ENCODE measurements around the gene AGER. TPM values are rescaled to one million over a fixed set of nuclear protein-coding genes. Genes with fewer than 3 reads are reported as not detected.

AGER gene
- total RNA-seq, 2 experiments from 2014 or later = 15.5 to 16.4 TPM

DNA sequence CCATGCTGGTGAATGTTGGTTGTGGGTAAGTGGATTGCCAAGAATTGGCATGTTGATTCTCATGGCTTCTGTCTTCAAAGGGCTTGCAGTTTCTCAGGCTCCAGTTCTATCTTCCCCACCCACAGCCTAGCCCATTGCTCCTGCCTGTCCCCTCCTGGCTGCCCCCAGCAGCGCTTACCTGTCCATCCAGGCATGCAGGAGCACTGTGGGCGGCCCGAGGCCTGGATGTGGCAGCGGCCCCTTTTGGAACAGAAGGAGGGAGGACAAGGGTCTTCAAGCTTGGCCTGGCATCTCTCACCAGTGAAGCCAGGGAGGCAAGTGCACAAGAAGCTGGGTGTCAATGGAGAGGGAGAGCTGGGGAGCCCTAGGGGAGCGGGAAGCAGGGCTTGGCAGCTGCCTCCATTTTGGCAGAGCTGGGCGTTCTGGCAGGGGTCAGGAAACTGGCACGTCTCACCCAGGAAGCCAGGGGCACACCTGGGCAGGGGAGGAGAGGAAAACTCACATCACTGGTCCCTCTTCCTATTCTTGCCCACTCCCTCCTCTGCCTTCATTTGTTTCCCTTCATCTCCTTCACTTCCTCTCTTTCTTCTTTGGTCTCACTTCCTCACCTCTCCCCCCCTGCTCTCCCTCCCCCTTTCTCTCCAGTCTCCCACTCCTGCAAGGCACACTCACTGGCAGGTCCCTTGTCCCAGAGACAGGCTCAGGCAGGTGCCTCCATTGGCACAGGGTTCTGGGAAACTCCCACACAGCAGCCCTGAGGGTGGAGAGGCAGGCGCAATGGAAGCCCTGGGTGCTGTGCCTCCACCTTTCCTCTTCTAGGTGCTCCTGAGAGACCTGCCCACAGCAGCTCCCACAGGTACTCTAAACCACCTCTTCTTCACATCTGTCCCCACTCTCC is 38.5 kb upstream of the AGER start:
- peak overlapping the region; percentile 30 for H3K27ac Mint-ChIP-seq
- intact Hi-C loops (cut with micrococcal nuclease) = no loop called here
- H3K4me3 Mint-ChIP-seq = no peak overlapping the region
- ATAC-seq (no peak), DNase-seq (no peak)
- peaks cover 9% of the 10 kb centered on the region for H3K4me1 Mint-ChIP-seq (ENCODE audit: low read depth)
- H3K27me3 Mint-ChIP-seq = no peaks in the 10 kb centered on the region
- no peaks in the 10 kb centered on the region for H3K36me3 Mint-ChIP-seq (ENCODE audit: low read depth)
- no peaks in the 10 kb centered on the region for H3K9me3 Mint-ChIP-seq
- TF ChIP-seq, protein P1, sequence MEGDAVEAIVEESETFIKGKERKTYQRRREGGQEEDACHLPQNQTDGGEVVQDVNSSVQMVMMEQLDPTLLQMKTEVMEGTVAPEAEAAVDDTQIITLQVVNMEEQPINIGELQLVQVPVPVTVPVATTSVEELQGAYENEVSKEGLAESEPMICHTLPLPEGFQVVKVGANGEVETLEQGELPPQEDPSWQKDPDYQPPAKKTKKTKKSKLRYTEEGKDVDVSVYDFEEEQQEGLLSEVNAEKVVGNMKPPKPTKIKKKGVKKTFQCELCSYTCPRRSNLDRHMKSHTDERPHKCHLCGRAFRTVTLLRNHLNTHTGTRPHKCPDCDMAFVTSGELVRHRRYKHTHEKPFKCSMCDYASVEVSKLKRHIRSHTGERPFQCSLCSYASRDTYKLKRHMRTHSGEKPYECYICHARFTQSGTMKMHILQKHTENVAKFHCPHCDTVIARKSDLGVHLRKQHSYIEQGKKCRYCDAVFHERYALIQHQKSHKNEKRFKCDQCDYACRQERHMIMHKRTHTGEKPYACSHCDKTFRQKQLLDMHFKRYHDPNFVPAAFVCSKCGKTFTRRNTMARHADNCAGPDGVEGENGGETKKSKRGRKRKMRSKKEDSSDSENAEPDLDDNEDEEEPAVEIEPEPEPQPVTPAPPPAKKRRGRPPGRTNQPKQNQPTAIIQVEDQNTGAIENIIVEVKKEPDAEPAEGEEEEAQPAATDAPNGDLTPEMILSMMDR (IDR thresholded peaks at IDR 0.05) = no peak
- CTCF ChIA-PET = interaction anchor here (1.3 kb wide), 1 partner anchor 22 kb away, joined by 4 read pairs; no protein-coding TSS in a partner anchor
- POLR2A ChIA-PET = no interaction called here

DNA sequence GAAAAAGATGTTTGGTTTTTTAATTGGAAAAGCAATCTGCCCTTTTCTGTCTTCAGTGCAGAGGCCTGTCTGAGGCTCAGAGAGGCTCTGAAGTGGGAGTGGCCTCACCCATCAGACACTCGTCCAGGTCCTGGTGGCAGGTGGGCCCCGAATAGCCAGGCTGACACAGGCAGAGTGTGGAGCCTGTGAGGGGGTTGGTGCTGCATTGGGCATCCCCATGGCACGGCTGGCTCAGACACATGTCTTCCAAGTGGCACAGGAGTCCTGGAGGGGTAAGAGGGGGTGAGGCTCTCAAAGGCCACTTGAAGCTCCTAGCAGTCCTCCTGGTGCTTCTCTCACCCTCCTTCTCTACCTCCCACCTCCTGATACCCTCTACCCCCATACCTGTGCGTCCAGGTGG is 36.0 kb upstream of the AGER start:
- H3K27me3 Mint-ChIP-seq = no peaks in the 10 kb centered on the region
- H3K9me3 Mint-ChIP-seq = no peaks in the 10 kb centered on the region
- ATAC-seq = no peak
- no peak overlapping the region for H3K27ac Mint-ChIP-seq
- intact Hi-C loops (cut with micrococcal nuclease) = no loop called here
- H3K4me3 Mint-ChIP-seq = no peak overlapping the region
- TF ChIP-seq, protein P1 (IDR thresholded peaks at IDR 0.05) = no peak
- ChIA-PET POLR2A (no interaction called here), CTCF (no interaction called here)
- no peaks in the 10 kb centered on the region for H3K36me3 Mint-ChIP-seq (ENCODE audit: low read depth)
- H3K4me1 Mint-ChIP-seq (ENCODE audit: low read depth) = peaks cover 9% of the 10 kb centered on the region
- no peak for DNase-seq

DNA sequence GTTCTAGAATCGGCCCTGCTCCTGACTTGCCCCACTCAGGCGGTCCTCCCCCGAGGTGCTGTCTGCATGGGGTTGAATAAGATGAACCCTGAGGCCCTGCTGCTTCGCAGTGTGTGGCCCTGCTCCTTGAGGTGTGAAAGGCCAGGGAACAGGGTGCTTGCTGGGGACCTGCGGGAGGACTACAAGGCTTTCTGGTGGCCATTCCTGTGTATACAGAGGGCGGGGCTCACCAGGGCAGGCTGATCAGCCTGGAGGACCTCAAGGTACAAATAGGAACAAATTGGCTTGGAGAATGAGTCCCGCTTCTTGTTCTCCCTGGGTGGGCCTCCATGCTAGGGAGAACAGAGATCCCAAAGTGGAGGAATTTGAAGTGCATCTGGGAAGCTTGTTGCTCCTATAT is 34.1 kb upstream of the AGER start:
- Mint-ChIP-seq H3K4me1 (ENCODE audit: low read depth) (peaks cover 9% of the 10 kb centered on the region), H3K36me3 (ENCODE audit: low read depth) (no peaks in the 10 kb centered on the region), H3K27ac (no peak overlapping the region), H3K9me3 (no peaks in the 10 kb centered on the region), H3K4me3 (no peak overlapping the region), H3K27me3 (no peaks in the 10 kb centered on the region)
- CTCF ChIA-PET = no interaction called here
- ATAC-seq (no peak), DNase-seq (no peak)
- POLR2A ChIA-PET = no interaction called here
- intact Hi-C loops (cut with micrococcal nuclease) = no loop called here
- TF ChIP-seq, protein P1 (IDR thresholded peaks at IDR 0.05) = no peak

DNA sequence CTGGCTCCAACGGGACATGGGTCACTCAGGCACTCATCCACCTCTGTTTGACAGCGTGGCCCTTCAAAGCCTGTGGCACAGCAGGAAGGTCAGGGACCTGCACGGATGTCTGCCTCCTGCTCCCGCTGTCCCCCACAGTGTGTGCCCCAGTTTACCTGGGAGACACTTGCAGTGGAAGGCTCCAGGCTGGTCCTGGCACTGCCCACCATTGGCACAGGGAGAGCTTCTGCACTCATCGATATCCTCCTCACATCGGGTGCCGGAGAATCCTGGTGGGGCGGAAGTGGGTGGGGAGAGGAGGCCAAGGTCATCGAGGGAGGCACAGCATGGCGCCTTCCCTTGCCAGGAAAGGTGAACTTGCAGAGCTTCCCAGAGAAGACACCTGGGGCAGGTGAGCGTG is 32.9 kb upstream of the AGER start:
- POLR2A ChIA-PET = no interaction called here
- intact Hi-C loops (cut with micrococcal nuclease) = no loop called here
- no peaks in the 10 kb centered on the region for H3K27me3 Mint-ChIP-seq
- H3K36me3 Mint-ChIP-seq (ENCODE audit: low read depth) = no peaks in the 10 kb centered on the region
- H3K27ac Mint-ChIP-seq = no peak overlapping the region
- H3K4me1 Mint-ChIP-seq (ENCODE audit: low read depth) = no peaks in the 10 kb centered on the region
- H3K4me3 Mint-ChIP-seq = no peak overlapping the region
- DNase-seq = no peak
- no peak for ATAC-seq
- CTCF ChIA-PET = no interaction called here
- TF ChIP-seq, protein P1 (IDR thresholded peaks at IDR 0.05) = no peak
- H3K9me3 Mint-ChIP-seq = no peaks in the 10 kb centered on the region

DNA sequence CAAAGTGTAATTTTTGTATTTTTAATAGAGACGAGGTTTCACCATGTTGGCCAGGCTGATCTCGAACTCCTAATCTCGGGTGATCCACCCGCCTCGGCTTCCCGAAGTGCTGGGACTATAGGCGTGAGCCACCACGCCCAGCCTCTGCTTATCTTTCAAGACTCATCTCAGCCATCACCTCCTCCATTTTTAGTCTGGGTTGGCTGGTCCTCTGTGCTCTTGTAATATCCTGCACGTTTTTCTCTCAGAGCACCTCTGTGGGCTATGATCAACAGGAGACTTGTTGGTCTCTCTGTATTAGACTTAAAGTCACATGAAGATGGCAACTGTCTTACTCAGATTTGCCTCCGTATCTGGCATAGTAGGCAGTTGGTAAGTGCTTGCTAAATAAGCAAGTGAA is 32.2 kb upstream of the AGER start:
- Mint-ChIP-seq H3K27ac (no peak overlapping the region), H3K9me3 (no peaks in the 10 kb centered on the region), H3K27me3 (no peaks in the 10 kb centered on the region), H3K4me3 (no peak overlapping the region), H3K4me1 (ENCODE audit: low read depth) (no peaks in the 10 kb centered on the region), H3K36me3 (ENCODE audit: low read depth) (no peaks in the 10 kb centered on the region)
- intact Hi-C loops (cut with micrococcal nuclease) = no loop called here
- TF ChIP-seq, protein P1 (IDR thresholded peaks at IDR 0.05) = no peak
- no peak for DNase-seq
- POLR2A ChIA-PET = no interaction called here
- CTCF ChIA-PET = no interaction called here
- ATAC-seq = no peak

Data from activated CD8-positive, alpha-beta T cell treated with anti-CD3 and anti-CD28 coated beads for 36 hours (primary cell).